AG09319 (cell line): Measurements from ENCODE around the gene PRSS33.

Experiments
- DNase-seq: peaks from one replicate; pipeline ENCODE4 v3.0.0-alpha.2; 2010; ENCODE audit warnings: low read depth; ENCODE audit errors: extremely low read depth
- TF ChIP-seq, protein P1 (sequence below): IDR thresholded peaks from 2 replicates; pipeline ENCODE4 v1.5.1; 2011; ENCODE audit warnings: low read depth, mild to moderate bottlenecking, inconsistent platforms, low read length, moderate library complexity

Gene PRSS33

GRCh38 chr16:2783581-2784357, 3.6 kb downstream of the PRSS33 start:
- no peak for DNase-seq
- TF ChIP-seq, protein P1, sequence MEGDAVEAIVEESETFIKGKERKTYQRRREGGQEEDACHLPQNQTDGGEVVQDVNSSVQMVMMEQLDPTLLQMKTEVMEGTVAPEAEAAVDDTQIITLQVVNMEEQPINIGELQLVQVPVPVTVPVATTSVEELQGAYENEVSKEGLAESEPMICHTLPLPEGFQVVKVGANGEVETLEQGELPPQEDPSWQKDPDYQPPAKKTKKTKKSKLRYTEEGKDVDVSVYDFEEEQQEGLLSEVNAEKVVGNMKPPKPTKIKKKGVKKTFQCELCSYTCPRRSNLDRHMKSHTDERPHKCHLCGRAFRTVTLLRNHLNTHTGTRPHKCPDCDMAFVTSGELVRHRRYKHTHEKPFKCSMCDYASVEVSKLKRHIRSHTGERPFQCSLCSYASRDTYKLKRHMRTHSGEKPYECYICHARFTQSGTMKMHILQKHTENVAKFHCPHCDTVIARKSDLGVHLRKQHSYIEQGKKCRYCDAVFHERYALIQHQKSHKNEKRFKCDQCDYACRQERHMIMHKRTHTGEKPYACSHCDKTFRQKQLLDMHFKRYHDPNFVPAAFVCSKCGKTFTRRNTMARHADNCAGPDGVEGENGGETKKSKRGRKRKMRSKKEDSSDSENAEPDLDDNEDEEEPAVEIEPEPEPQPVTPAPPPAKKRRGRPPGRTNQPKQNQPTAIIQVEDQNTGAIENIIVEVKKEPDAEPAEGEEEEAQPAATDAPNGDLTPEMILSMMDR = no peak

DNA sequence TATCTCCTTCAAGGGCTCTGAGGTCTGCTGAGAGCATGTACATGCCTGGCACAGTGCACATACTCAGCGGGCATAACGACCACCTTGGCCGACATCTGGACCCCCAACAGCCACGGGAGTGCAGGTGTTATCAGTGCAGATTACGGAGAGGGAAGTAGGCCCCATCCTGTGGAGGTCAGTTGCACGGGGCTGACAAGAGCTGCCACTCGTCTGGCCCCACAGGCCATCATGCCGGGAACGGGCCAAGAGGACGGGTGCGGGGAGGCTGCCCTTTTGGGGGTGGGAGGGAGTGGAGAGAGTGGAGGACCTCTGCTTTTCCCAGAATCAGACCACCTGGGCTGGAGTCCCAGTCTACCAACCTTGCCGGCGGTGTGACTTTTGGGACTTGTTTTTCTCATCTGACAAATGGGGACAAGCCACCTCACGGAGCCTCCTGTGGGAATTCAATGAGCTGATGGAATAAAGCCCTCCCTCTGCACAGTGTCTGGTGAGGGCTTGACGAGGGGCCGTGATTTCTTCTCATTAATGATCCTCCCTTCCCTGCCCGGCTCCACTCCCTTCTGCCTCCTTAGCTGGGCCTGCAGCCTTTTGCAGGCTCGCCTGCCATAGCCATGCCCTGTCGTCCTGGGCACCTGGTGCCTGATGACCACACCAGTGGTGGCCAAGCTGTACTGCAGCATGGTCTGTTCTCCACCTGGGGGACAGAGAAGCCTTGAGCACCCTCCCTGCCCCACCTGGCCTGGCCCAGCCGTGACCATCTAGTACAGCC, 4.6 kb downstream of the PRSS33 start:
- TF ChIP-seq, protein P1 = no peak
- no peak for DNase-seq

GRCh38 chr16:2779978-2780898, 7.1 kb downstream of the PRSS33 start:
- DNase-seq = no peak
- TF ChIP-seq, protein P1 = no peak

DNA sequence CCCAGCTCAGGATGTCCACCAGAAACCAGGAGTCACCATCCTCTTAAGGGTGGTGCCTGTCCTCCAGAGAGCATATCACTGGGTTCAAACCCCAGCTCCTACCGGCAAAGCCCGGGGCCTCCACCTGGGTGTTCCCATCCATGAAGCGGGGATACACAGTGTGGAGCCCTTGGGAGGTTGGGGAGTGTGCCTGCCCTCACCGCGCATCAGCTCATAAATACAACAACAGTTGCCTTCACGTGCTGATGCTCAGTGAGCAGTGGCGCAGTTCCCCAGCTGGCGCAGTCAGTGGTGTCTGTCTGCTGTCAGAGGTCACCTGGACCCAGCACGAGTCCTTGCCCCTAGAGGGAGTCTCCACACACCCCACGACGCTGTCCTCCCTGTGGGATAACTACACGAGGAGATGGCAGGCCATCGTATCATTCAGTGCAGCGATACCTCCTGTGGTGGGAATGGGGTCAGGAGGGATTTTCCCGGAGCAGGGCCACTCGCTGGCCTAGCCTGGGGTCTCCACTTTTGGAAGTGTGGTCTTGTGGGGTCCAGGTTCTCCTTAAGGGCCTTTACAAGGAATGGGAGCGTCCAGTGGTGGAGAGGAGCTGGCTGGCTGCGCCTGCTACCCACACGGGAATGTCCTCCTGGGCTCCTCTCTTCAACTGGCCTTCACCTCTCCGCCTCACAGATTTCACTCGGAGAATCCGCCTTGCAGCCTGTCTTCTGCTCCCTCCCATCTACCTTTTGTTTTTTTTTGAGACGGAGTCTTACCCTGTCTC, 8.0 kb downstream of the PRSS33 start:
- no peak for DNase-seq
- TF ChIP-seq, protein P1 = no peak

DNA sequence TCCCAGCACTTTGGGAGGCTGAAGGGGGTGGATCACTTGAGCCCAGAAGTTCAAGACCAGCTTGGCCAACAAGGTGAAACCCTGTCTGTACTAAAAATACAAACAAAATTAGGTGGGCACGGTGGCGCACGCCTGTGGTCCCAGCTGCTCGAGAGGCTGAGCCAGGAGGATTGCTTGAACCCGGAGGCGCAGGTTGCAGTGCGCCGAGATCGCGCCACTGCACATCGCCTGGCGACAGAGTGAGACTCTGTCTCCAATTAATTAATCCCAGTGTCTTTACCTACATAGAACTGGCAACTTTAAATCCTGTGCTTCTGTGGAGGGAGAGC, 8.8 kb downstream of the PRSS33 start:
- DNase-seq = no peak
- TF ChIP-seq, protein P1 = no peak

- TF ChIP-seq, protein P1 = no peak
- no peak for DNase-seq
Observed at GRCh38 chr16:2777903-2778629, 9.3 kb downstream of the PRSS33 start.
